ENCODE measurements around the gene TET1.
A peak's percentile ranks its signal among the peaks of the same experiment; 100 is the strongest.
"Not testable (repeated sequence)": the region's sequence is repeated elsewhere in the genome, so short reads cannot be mapped to it uniquely, and the experiment has no call there.

The TET1 gene

GRCh38 chr10:68705548-68705947, 145.4 kb downstream of the TET1 start:
- no peak for DNase-seq (ENCODE audit: extremely low read depth, low read depth)
- TF ChIP-seq CTCF (IDR thresholded peaks at IDR 0.05; ENCODE audit: low read depth, low read length, missing control alignments): no peak
- no peak overlapping the region for H3K4me3 ChIP-seq (replicated peaks; ENCODE audit: low read depth, low read length)

GRCh38 chr10:68708987-68709386, 148.8 kb downstream of the TET1 start:
- not testable (repeated sequence) for H3K4me3 ChIP-seq (replicated peaks; ENCODE audit: low read depth, low read length); DNase-seq (ENCODE audit: extremely low read depth, low read depth)

GRCh38 chr10:68713065-68713464, 152.9 kb downstream of the TET1 start:
- not testable (repeated sequence) for DNase-seq (ENCODE audit: extremely low read depth, low read depth); H3K4me3 ChIP-seq (replicated peaks; ENCODE audit: low read depth, low read length)

GRCh38 chr10:68717435-68717834, 157.3 kb downstream of the TET1 start:
- no peak for DNase-seq (ENCODE audit: extremely low read depth, low read depth)
- H3K4me3 ChIP-seq (replicated peaks; ENCODE audit: low read depth, low read length): no peak overlapping the region
- no peak for TF ChIP-seq CTCF (IDR thresholded peaks at IDR 0.05; ENCODE audit: low read depth, low read length, missing control alignments)

- H3K4me3 ChIP-seq (replicated peaks; ENCODE audit: low read depth, low read length): peak within 1 kb of the TSS; percentile 96
- peak; percentile 97 for DNase-seq (ENCODE audit: extremely low read depth, low read depth)
- TF ChIP-seq CTCF (IDR thresholded peaks at IDR 0.05; ENCODE audit: low read depth, low read length, missing control alignments): no peak
Observed at GRCh38 chr10:68720793-68721672, 160.9 kb downstream of the TET1 start, which contains the start of gene CCAR1. CCAR1 (plus strand) TSS chr10:68721239; CDS start chr10:68722505, 1,266 bp downstream.

- H3K4me3 ChIP-seq (replicated peaks; ENCODE audit: low read depth, low read length): peak overlapping the region; percentile 96
- no peak for DNase-seq (ENCODE audit: extremely low read depth, low read depth)
- no peak for TF ChIP-seq CTCF (IDR thresholded peaks at IDR 0.05; ENCODE audit: low read depth, low read length, missing control alignments)
Observed at GRCh38 chr10:68721673-68722335, 161.7 kb downstream of the TET1 start.

- no peak for DNase-seq (ENCODE audit: extremely low read depth, low read depth)
- no peak overlapping the region for H3K4me3 ChIP-seq (replicated peaks; ENCODE audit: low read depth, low read length)
- no peak for TF ChIP-seq CTCF (IDR thresholded peaks at IDR 0.05; ENCODE audit: low read depth, low read length, missing control alignments)
Observed at GRCh38 chr10:68725016-68725415, 164.9 kb downstream of the TET1 start.
